GM12892 (cell line): ENCODE measurements around the gene PLK3.

Experiments
- POLR2A ChIP-seq: IDR thresholded peaks from 2 replicates; pipeline ENCODE4 v1.6.1; 2011; ENCODE audit warnings: low read depth, low read length, control low read depth
- POLR2AphosphoS5 ChIP-seq: IDR thresholded peaks from 2 replicates; pipeline ENCODE4 v1.6.1; 2011; ENCODE audit warnings: low read depth, low read length, control low read depth

GRCh38 chr1:44827197-44828002, 27.2 kb downstream of the PLK3 start:
- TF ChIP-seq POLR2A: no peak
- no peak for TF ChIP-seq POLR2AphosphoS5
